Left renal cortex interstitium (tissue), 4 donors: ENCODE measurements around the gene CA14. TPM values are rescaled to one million over a fixed set of nuclear protein-coding genes. Genes with fewer than 3 reads are reported as not detected.
"Not testable (repeated sequence)": the region's sequence is repeated elsewhere in the genome, so short reads cannot be mapped to it uniquely, and the experiment has no call there.

ENCODE experiments used
- DNase-seq, 4 donors: peaks; one replicate each; pipeline ENCODE4 v3.0.0-alpha.2; 2013; ENCODE audit warnings: low read depth in 4 of 4, low spot score in 2 of 4, missing footprints in 1 of 4
- polyA plus RNA-seq, 4 donors: library from polyadenylated mRNA; unstranded; fragments of 120-200 nt; gene quantifications; one replicate each; pipeline ENCODE4 v1.2.1, GENCODE V29; 2013; ENCODE audit not compliant: insufficient read length in 4 of 4

CA14 gene
- polyA plus RNA-seq, result 1 to 10 TPM; 6.8 to 8.0 (median 7.3) TPM

- DNase-seq, result peak in 1 of 4 donors; percentile 26
Observed at GRCh38 chr1:150257624-150258585, at the start of gene CA14. TSS of gene CA14 (plus strand) at chr1:150257774. CDS start at chr1:150258129, 355 bp downstream.

- not testable (repeated sequence) for DNase-seq
Observed at GRCh38 chr1:150208460-150208859, 49.1 kb upstream of the CA14 start.

GRCh38 chr1:150210091-150210490, 47.5 kb upstream of the CA14 start:
- DNase-seq, result no peak

- no peak for DNase-seq
Observed at GRCh38 chr1:150210706-150211105, 46.9 kb upstream of the CA14 start.

GRCh38 chr1:150212070-150212469, 45.5 kb upstream of the CA14 start:
- DNase-seq, result no peak

GRCh38 chr1:150213170-150214098, 44.1 kb upstream of the CA14 start:
- DNase-seq, result peak; percentile 79 to 88 (median 82)

GRCh38 chr1:150214099-150214756, 43.3 kb upstream of the CA14 start:
- DNase-seq, result not testable (repeated sequence)

- DNase-seq, result not testable (repeated sequence)
Observed at GRCh38 chr1:150215855-150216254, 41.7 kb upstream of the CA14 start.

- no peak for DNase-seq
Observed at GRCh38 chr1:150221552-150221951, 36.0 kb upstream of the CA14 start.

GRCh38 chr1:150224983-150225382, 32.6 kb upstream of the CA14 start:
- DNase-seq, result no peak

GRCh38 chr1:150225546-150225945, 32.0 kb upstream of the CA14 start:
- no peak for DNase-seq

GRCh38 chr1:150226486-150226885, 31.1 kb upstream of the CA14 start:
- no peak for DNase-seq

GRCh38 chr1:150227228-150227627, 30.3 kb upstream of the CA14 start:
- DNase-seq, result no peak

- not testable (repeated sequence) for DNase-seq
Observed at GRCh38 chr1:150228246-150228645, 29.3 kb upstream of the CA14 start.

GRCh38 chr1:150232921-150233320, 24.7 kb upstream of the CA14 start:
- not testable (repeated sequence) for DNase-seq

- DNase-seq, result no peak
Observed at GRCh38 chr1:150233359-150234308, 23.9 kb upstream of the CA14 start.

GRCh38 chr1:150234309-150234565, 23.3 kb upstream of the CA14 start:
- no peak for DNase-seq

- DNase-seq, result no peak
Observed at GRCh38 chr1:150234566-150235293, 22.8 kb upstream of the CA14 start.

- DNase-seq, result no peak
Observed at GRCh38 chr1:150235294-150235851, 22.2 kb upstream of the CA14 start.
